Small intestine (tissue), 7 donors: Measurements from ENCODE around the gene TNNI2. TPM values are rescaled to one million over a fixed set of nuclear protein-coding genes. Genes with fewer than 3 reads are reported as not detected.

Experiments used
- DNase-seq, 2 donors: peaks; one replicate each; pipeline versions ENCODE4 v3.0.0 to v3.0.0-alpha.2; 2013
- FAIRE-seq: peaks from 2 replicates; lab custom pipeline; 2012; peaks lifted over from hg19 to GRCh38; lab: Jason Lieb, UNC
- H3K27ac ChIP-seq, 3 donors: one replicate each; pipeline ENCODE4 v1.5.1; 2013; ENCODE audit warnings: low read length in 2 of 3, mild to moderate bottlenecking in 2 of 3, control low read depth in 1 of 3, inconsistent platforms in 1 of 3, low read depth in 1 of 3, moderate library complexity in 1 of 3
- H3K27me3 ChIP-seq, 3 donors: one replicate each; pipeline ENCODE4 v1.6.1; 2013; ENCODE audit warnings: low read length in 3 of 3, inconsistent platforms in 1 of 3; ENCODE audit not compliant: control insufficient read depth in 3 of 3, insufficient read depth in 3 of 3
- H3K36me3 ChIP-seq, 3 donors: one replicate each; pipeline ENCODE4 v1.6.1; 2013; ENCODE audit warnings: low read length in 3 of 3, inconsistent platforms in 1 of 3, low read depth in 1 of 3, mild to moderate bottlenecking in 1 of 3, moderate library complexity in 1 of 3; ENCODE audit not compliant: control insufficient read depth in 3 of 3, insufficient read depth in 2 of 3
- H3K4me1 ChIP-seq, 3 donors: one replicate each; pipeline ENCODE4 v1.6.1; 2013; ENCODE audit warnings: low read length in 2 of 3, inconsistent platforms in 1 of 3, low read depth in 1 of 3, mild to moderate bottlenecking in 1 of 3, moderate library complexity in 1 of 3; ENCODE audit not compliant: control insufficient read depth in 3 of 3, insufficient read depth in 2 of 3
- H3K4me3 ChIP-seq, 3 donors: one replicate each; pipeline ENCODE4 v1.5.1; 2013; ENCODE audit warnings: low read length in 3 of 3, control low read depth in 1 of 3, inconsistent platforms in 1 of 3, low read depth in 1 of 3, mild to moderate bottlenecking in 1 of 3, moderate library complexity in 1 of 3
- H3K9me3 ChIP-seq, 2 donors: one replicate each; pipeline ENCODE4 v1.6.1; 2013; ENCODE audit warnings: low read depth in 1 of 2, low read length in 1 of 2; ENCODE audit not compliant: control insufficient read depth in 2 of 2, insufficient read depth in 1 of 2
- WGBS, 3 donors: extraction: QIAGEN DNeasy Blood & Tissue Kit; methylation state at CpG; one replicate each; pipeline ENCODE4 v1.1.7; 2013; 5-methylcytosine and 5-hydroxymethylcytosine counted together
- polyA plus RNA-seq, 4 donors: library from polyadenylated mRNA; stranded (reverse) in 3 of 4; unstranded in 1 of 4; fragments of 200-250 nt in 3 of 4; fragments of 120-200 nt in 1 of 4; gene quantifications; one replicate each; pipeline versions ENCODE4 v1.2.1 to v1.2.3, GENCODE V29; 2013
- donor health status: healthy with polysubstance abuse.
- donor health status: control.
- donor health status: control.
- donor health status: Bipolar disorder and iron deficiency.
- donor health status: healthy.

TNNI2 gene
- polyA plus RNA-seq, 4 donors: 0.49 to 8.9 (median 8.2) TPM

DNA sequence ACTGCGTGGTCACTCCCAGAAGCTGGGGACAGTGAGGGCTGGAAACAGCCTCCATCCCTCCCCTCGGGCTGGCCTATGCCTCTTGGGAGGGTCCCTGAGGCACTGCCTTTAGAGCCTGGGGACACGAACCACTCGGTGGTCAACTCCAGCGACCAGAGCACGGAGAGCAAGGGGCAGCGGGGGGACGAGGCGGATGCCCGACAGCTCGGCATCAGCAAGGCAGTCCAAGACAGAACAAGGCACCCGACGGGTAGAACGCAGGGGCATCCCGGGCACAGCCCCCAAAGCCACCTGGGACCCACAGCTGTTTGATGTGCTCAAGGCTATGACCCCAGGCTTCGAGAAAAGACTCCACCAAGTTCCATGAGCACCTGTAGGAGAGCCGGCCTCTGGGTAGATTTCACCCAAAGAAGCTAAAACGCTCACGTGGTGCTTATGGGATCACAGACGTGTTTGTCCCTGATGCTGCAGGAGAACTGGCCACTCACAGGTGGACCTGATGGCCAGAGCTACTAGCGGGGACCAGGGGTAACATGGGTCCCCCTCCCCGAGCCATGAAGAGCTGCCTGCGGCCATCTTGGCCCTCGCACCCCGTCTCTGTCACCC, 13.6 kb downstream of the TNNI2 start:
- H3K4me1 ChIP-seq: peaks cover 0 to 2% (median 0%) of the 10 kb centered on the region in 3 donors
- H3K4me3 ChIP-seq: no peak overlapping the region
- H3K27me3 ChIP-seq: no peaks in the 10 kb centered on the region
- H3K27ac ChIP-seq: peak overlapping the region in 2 of 3 donors; percentile 12 to 98
- H3K36me3 ChIP-seq: no peaks in the 10 kb centered on the region
- no peak for DNase-seq
- H3K9me3 ChIP-seq: no peaks in the 10 kb centered on the region
- FAIRE-seq: no peak
- WGBS, 3 donors: 70 to 80% (median 78%) methylated on average over 25 of the region's 25 CpGs

DNA sequence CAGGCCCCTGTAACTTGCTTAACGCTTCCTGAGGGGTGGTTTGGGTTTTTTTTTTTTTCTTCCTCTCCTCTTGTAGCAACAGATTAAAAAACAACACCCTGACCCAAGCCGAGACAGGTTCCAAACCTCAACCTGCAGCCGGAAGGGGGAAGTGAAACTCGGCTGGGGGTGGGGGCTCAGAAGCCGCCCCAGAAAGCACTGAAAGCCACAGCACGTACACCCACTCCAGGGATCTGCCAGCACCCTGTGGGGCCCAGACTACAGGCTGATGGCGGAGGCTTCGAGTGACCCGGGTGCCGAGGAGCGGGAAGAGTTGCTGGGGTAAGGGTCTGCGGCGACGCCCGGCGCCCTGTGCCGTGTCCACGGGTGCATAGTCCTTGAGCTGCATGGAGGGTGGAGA, 14.1 kb downstream of the TNNI2 start, which contains the start of gene LSP1:
LSP1 (plus strand) TSS at position 208 of the 400 bp plus-strand sequence; CDS start at position 269, 61 bp downstream.
- peak within 1 kb of the TSS in 2 of 3 donors; percentile 57 to 98 for H3K27ac ChIP-seq
- no peaks in the 10 kb centered on the region for H3K36me3 ChIP-seq
- H3K9me3 ChIP-seq: no peaks in the 10 kb centered on the region
- peak within 1 kb of the TSS; percentile 13 to 54 (median 51) for H3K4me3 ChIP-seq
- 58 to 64% (median 63%) methylated on average over 18 of the region's 18 CpGs for WGBS, 3 donors
- peaks cover 0 to 2% (median 0%) of the 10 kb centered on the region in 3 donors for H3K4me1 ChIP-seq
- DNase-seq (peak in 1 of 2 donors; percentile 66), FAIRE-seq (no peak)
- H3K27me3 ChIP-seq: no peaks in the 10 kb centered on the region

DNA sequence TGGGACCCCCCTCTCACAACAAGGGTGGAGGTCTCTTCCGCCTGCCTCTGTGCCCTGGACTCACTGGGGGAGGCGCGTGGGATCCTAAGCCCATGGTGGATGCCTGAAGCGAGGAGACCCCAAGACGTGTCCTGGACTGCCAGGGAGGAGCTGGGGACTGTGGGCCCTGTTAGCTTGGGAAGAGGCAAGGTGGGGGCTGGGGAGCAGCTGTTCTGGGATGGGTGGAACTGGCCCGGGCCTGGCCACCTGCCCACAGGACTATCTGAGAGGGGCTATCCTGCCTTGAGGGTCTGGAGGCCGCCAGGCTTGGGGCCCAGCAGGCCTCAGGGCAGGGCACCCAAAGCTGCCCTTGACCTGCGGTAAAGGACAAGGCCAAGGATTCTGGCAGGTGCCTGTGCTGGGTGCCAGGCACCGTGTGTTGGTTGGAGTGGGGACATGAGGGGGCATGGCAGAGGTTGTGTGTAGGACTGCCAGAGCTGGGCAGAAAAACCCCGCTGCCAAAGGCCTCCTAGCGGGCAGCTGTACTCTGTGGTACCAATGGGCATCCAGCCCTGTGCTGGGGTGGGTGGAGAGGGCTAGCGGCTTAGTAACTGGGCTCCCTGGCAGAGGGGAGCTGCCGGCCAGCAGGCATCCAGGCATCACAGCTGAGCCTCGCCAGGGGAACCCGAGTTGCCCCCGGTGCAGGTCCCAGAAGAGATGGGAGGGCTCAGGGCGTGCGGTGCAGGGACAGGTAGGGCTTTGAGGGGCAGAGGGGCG, 14.8 kb downstream of the TNNI2 start:
- H3K27me3 ChIP-seq: no peaks in the 10 kb centered on the region
- no peaks in the 10 kb centered on the region for H3K36me3 ChIP-seq
- DNase-seq (no peak), FAIRE-seq (no peak)
- H3K4me1 ChIP-seq: peaks cover 0 to 2% (median 0%) of the 10 kb centered on the region in 3 donors
- H3K9me3 ChIP-seq: no peaks in the 10 kb centered on the region
- H3K27ac ChIP-seq: peak overlapping the region in 2 of 3 donors; percentile 57 to 73
- 59 to 75% (median 70%) methylated on average over 19 of the region's 19 CpGs for WGBS, 3 donors
- H3K4me3 ChIP-seq: peak overlapping the region; percentile 13 to 54 (median 51)

DNA sequence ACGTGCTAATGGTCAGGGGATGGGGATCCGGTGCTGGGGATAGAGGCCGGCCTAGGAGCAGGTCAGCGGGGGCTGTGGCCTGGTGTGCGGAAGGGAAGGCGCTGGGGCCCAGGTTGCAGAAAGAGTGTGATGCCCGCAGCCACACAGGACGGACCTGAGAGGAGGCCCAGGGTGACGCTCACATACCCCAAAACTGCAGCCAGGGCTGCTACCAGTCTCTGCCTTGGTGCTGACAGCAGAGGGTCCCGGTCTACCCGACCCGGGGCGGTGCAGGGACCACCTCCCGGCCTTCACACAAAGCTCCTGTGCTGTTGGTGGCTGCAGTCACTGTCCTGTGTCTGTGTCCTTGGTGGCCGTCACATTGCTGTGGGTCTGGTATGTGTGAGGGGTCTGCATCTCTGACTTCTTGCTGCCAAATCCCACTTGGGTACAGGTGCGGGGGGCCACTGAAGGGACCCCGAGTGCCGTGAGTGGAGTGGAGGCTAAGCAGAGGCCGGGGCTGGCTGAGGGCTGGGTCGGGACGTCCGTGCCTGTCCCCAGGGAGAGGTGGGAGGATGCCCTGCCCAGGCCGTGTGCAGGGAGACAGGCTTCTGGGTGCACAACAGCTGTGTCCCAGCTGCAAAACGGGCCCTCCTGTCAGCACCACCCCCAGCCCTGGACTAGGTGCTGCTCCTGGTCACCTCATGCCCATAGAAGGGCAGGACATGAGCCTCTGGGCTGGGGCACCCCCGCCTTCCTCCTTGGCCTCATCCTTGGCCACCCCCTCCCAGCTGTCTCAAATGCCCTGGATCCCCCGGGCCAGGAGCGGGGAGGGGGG, 15.6 kb downstream of the TNNI2 start:
- no peak for DNase-seq
- no peak for FAIRE-seq
- peaks cover 0 to 2% (median 0%) of the 10 kb centered on the region in 3 donors for H3K4me1 ChIP-seq
- no peaks in the 10 kb centered on the region for H3K27me3 ChIP-seq
- WGBS, 3 donors: 51 to 73% (median 73%) methylated on average over 23 to 27 of the region's 27 CpGs
- H3K9me3 ChIP-seq: no peaks in the 10 kb centered on the region
- peak overlapping the region in 1 of 3 donors; percentile 12 for H3K27ac ChIP-seq
- peak overlapping the region in 2 of 3 donors; percentile 51 to 54 for H3K4me3 ChIP-seq
- H3K36me3 ChIP-seq: no peaks in the 10 kb centered on the region

DNA sequence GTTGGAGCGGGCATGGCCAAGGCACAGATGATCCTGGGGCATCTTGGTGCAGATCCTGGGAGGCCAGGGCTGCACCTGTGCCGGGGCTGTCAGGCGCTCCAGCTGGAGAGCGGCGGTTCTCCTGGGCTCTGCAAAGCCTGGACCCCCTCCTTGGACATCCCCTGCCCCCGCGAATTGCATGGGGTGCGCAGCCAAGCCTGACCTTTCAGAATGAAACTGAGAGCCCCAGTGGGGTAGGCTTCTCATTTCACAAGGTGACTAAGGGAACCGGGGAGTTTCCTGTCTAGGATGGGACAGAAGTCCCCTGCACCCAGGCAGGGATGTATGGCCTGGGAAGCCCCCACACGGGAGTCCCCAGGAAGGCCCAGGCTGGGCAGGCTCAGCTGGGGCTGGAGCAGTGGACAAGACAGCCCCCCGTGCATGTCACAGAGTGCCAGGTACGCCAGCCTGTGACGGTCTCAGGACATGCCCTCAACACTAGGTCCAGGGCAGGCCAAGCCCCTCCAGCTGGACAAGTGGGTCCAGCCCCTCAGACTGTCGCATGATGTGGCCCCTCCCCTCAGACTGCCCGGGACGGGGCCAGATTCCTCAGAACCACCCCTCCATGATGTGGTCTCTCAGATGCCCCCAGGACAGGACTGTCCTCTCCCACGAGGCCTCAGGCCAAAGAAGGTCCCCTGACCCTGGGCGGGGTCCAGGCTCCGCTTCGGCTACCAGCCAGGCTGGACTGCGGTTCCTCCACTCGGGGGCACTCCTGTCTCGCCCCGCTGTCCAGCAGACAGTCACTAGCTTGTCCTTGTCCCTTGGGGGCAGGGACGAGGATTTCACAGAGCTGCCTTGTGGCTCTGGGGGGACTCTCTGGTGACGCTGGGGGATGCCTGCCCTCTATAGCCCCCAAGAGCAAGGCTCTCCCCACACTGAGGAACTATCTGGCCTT, 16.4 kb downstream of the TNNI2 start:
- no peaks in the 10 kb centered on the region for H3K36me3 ChIP-seq
- no peaks in the 10 kb centered on the region for H3K27me3 ChIP-seq
- FAIRE-seq (no peak), DNase-seq (no peak)
- H3K27ac ChIP-seq: peak overlapping the region in 1 of 3 donors; percentile 21
- H3K4me1 ChIP-seq: peaks cover 0 to 2% (median 0%) of the 10 kb centered on the region in 3 donors
- WGBS, 3 donors: 58 to 70% (median 64%) methylated on average over 24 to 26 of the region's 26 CpGs
- peak overlapping the region in 1 of 3 donors; percentile 54 for H3K4me3 ChIP-seq
- H3K9me3 ChIP-seq: no peaks in the 10 kb centered on the region

DNA sequence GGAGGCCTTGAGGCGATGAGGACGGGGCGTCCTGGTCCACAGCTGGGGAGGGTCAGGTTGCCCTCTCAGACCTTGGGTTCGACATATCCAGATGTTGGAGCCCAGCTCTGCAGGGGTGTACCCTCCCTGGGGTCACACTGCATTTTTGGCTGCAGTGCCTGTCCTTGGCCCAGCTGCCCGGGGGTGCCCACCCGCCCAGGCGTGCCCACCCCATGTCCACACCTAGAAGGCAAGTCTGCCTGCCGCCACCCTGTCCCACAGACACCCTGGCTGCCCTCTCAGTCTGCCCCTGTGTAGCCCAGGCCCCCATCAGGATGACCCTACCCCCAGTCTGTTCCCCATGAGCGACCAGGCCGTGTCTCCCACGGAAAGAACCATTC, 17.1 kb downstream of the TNNI2 start:
- no peak for FAIRE-seq
- Histone ChIP-seq H3K27me3 (no peaks in the 10 kb centered on the region), H3K9me3 (no peaks in the 10 kb centered on the region), H3K27ac (peak overlapping the region in 1 of 3 donors; percentile 21), H3K36me3 (no peaks in the 10 kb centered on the region), H3K4me3 (no peak overlapping the region), H3K4me1 (peaks cover 0 to 2% (median 0%) of the 10 kb centered on the region in 3 donors)
- no peak for DNase-seq
- 66 to 89% (median 88%) methylated on average over 11 of the region's 11 CpGs for WGBS, 3 donors

DNA sequence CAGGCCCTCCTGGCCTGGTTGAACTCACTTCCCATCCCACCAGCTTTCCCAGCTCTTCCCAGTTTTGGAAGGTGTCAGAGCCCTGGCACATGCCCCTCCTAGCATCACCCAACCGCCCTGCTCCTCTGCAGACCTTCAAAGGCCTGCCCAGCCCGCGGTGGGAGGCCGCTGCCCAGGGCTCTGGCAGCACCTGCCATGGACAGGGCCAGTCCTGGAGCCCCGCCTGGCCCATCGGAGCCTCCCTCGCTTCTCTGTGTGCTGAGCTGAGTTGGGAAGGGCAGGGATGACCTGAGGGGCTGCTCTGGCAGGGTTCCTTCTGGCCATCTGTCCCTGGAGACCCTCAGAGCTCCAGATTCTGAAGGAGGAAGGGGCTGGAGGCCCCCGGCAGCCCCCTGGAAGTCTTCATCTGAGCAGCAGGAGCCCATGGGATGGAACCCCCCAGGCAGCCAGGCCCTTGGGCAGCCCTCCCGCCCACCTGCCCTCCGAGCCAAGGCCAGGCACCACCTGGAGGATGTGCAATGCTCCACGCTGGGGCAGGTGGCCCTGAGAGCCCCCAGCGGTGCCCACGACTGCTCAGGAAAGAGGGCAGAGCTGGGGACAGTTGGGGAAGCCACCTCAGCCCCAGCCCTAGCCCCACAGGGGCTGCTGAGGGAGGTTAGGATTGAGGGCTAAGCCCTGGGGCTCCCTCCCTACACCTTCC, 17.7 kb downstream of the TNNI2 start:
- Histone ChIP-seq H3K27me3 (no peaks in the 10 kb centered on the region), H3K9me3 (no peaks in the 10 kb centered on the region), H3K36me3 (no peaks in the 10 kb centered on the region), H3K4me1 (peaks cover 0 to 2% (median 0%) of the 10 kb centered on the region in 3 donors), H3K4me3 (no peak overlapping the region), H3K27ac (no peak overlapping the region)
- WGBS, 3 donors: 79 to 91% (median 82%) methylated on average over 13 of the region's 13 CpGs
- FAIRE-seq (no peak), DNase-seq (no peak)
